Panc1 (cell line): ENCODE measurements around the gene JOSD1. TPM values are rescaled to one million over a fixed set of nuclear protein-coding genes. Genes with fewer than 3 reads are reported as not detected.
A peak's percentile ranks its signal among the peaks of the same experiment; 100 is the strongest.

Experiments
- ATAC-seq: fragments of 200-7000 bp; cut with Tn5 transposase; 2 replicates; pipeline ENCODE4 v1.9.1; 2020; ENCODE audit warnings: mild to moderate bottlenecking, moderate library complexity
- BruUV-seq: library from RNA; stranded (reverse); fragments of 400-500 nt; replicated peaks from 2 replicates; lab custom pipeline; 2021; lab: Mats Ljungman, UMichigan
- CTCF ChIA-PET: fragments of 300-600 bp; sonication (Branson Sonifier 250); formaldehyde crosslinking; loops from one replicate; lab custom pipeline; 2022; ENCODE audit warnings: antibody characterized with exemption; lab: Charles Lee
- POLR2A ChIA-PET: fragments of 300-600 bp; sonication (Branson Sonifier 250); formaldehyde crosslinking; loops from one replicate; lab custom pipeline; 2022; ENCODE audit warnings: antibody characterized with exemption; lab: Charles Lee
- DNase-seq: peaks from one replicate; pipeline ENCODE4 v3.0.0-alpha.2; 2010; ENCODE audit warnings: low read depth, low spot score
- H3K27ac ChIP-seq: 2 replicates; pipeline ENCODE4 v1.5.1; 2011; ENCODE audit warnings: mild to moderate bottlenecking, low read length, inconsistent platforms
- H3K27me3 ChIP-seq: fragments of 200-500 bp; sonication (Bioruptor generic); 2 replicates; pipeline ENCODE4 v1.6.0; 2014; ENCODE audit warnings: low read length, inconsistent platforms; ENCODE audit not compliant: control insufficient read depth, insufficient read depth
- H3K36me3 ChIP-seq: fragments of 200-500 bp; sonication (Bioruptor generic); 2 replicates; pipeline ENCODE4 v1.5.1; 2014; ENCODE audit warnings: inconsistent platforms, mild to moderate bottlenecking, low read length, moderate library complexity; ENCODE audit not compliant: control insufficient read depth, insufficient read depth
- H3K4me1 ChIP-seq: 2 replicates; pipeline ENCODE4 v1.5.1; 2011; ENCODE audit warnings: inconsistent platforms, mild to moderate bottlenecking, low read length, moderate library complexity; ENCODE audit not compliant: control insufficient read depth, insufficient read depth
- H3K4me3 ChIP-seq, 2 experiments: 2 replicates each; pipeline ENCODE4 v1.5.1; 2011 to 2012; ENCODE audit warnings: low read depth in 2 of 2, low read length in 2 of 2, mild to moderate bottlenecking in 2 of 2, inconsistent platforms in 1 of 2, moderate library complexity in 1 of 2
- H3K9me3 ChIP-seq: fragments of 200-500 bp; sonication (Bioruptor generic); 2 replicates; pipeline ENCODE4 v1.5.1; 2014; ENCODE audit warnings: low read depth, mild to moderate bottlenecking, inconsistent platforms, low read length, moderate library complexity; ENCODE audit not compliant: control insufficient read depth, insufficient read depth
- POLR2AphosphoS5 ChIP-seq: IDR thresholded peaks from 2 replicates; pipeline ENCODE4 v1.6.1; 2012; ENCODE audit warnings: mild to moderate bottlenecking, low read depth, low read length, moderate library complexity
- SIN3A ChIP-seq: IDR thresholded peaks from 2 replicates; pipeline ENCODE4 v1.6.1; 2012; ENCODE audit warnings: low read depth, mild to moderate bottlenecking, low read length, moderate library complexity, borderline replicate concordance; ENCODE audit not compliant: insufficient read depth
- TCF7L2 ChIP-seq: IDR thresholded peaks from 2 replicates; pipeline ENCODE4 v1.6.1; 2011; ENCODE audit warnings: mild to moderate bottlenecking, low read depth, low read length, inconsistent platforms
- in situ Hi-C: cut with HindIII; loops from 2 replicates; pipeline ENCODE4 v1.10.0; 2016; ENCODE audit warnings: low sequenced_read_pairs, low pct_unique_long_range_greater_than_20kb
- intact Hi-C: fragments of 100-400 bp; cut with micrococcal nuclease; formaldehyde crosslinking; loops from one replicate; pipeline ENCODE4 v1.10.0; 2022; ENCODE audit not compliant: unreplicated experiment
- total RNA-seq: library from RNA; stranded (reverse); gene quantifications from one replicate; pipeline ENCODE4 v1.2.1, GENCODE V29; 2021; ENCODE audit not compliant: unreplicated experiment
- TF ChIP-seq, protein P1 (sequence below): fragments of 450-650 bp; IDR thresholded peaks from 2 replicates; pipeline ENCODE4 v1.5.1; 2017; ENCODE audit warnings: mild to moderate bottlenecking
- TF ChIP-seq, protein P2 (sequence below), 2 experiments: IDR thresholded peaks; 2 replicates each; pipeline ENCODE4 v1.6.1; 2011 to 2012; ENCODE audit warnings: low read depth in 2 of 2, control low read depth in 1 of 2, low read length in 1 of 2, mild to moderate bottlenecking in 1 of 2, moderate library complexity in 1 of 2; ENCODE audit not compliant: insufficient read depth in 1 of 2

Gene JOSD1
- total RNA-seq, 1 experiment from 2014 or later: 35.1 TPM

DNA sequence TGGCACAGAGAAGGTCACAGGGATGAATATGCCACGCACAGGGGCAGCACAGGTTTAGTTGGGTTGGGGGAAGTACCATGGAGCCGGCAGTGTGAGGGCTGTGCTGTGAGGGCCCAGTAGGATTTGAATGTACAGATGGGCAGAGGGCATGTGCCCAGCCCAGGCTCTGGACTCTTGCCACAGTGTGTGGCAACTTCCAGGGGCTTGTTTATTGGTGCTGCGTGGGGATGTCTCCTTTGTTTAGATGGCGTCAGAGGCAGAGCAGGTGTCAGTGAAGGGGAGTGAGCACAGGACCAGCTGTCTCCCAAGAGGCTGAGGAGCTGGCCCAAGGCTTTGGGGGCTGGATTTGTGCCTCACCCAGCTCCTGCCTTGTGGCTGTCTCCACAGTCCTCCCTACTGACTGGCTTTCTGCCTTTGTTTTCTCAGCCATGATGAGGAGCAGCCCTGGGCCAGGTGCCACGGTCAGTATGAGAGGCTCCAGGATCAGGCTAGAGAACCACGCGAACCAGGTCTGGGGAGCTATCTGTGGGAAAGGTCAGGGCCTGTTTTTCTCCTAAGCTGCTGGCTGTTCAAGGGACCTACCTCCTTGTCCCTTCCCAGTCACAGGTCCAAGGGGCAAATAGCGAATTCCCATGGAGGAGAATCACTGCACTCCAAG, 33.1 kb upstream of the JOSD1 start:
- intact Hi-C loops (no loop called here), in situ Hi-C loops (no loop called here)
- no peak overlapping the region for H3K27ac ChIP-seq
- ChIA-PET POLR2A (no interaction called here), CTCF (no interaction called here)
- H3K36me3 ChIP-seq: no peaks in the 10 kb centered on the region; the same call in 1 of the 2 replicates
- H3K4me1 ChIP-seq: no peaks in the 10 kb centered on the region
- no peaks in the 10 kb centered on the region for H3K9me3 ChIP-seq
- no peak overlapping the region for H3K4me3 ChIP-seq
- BruUV-seq: no TSS peak
- DNase-seq (no peak), ATAC-seq (0 out of 2 replicates have a peak, but pooled peaks have one; percentile 20)
- TF ChIP-seq POLR2AphosphoS5 (no peak), TCF7L2 (no peak), SIN3A (no peak)
- TF ChIP-seq, protein P1, sequence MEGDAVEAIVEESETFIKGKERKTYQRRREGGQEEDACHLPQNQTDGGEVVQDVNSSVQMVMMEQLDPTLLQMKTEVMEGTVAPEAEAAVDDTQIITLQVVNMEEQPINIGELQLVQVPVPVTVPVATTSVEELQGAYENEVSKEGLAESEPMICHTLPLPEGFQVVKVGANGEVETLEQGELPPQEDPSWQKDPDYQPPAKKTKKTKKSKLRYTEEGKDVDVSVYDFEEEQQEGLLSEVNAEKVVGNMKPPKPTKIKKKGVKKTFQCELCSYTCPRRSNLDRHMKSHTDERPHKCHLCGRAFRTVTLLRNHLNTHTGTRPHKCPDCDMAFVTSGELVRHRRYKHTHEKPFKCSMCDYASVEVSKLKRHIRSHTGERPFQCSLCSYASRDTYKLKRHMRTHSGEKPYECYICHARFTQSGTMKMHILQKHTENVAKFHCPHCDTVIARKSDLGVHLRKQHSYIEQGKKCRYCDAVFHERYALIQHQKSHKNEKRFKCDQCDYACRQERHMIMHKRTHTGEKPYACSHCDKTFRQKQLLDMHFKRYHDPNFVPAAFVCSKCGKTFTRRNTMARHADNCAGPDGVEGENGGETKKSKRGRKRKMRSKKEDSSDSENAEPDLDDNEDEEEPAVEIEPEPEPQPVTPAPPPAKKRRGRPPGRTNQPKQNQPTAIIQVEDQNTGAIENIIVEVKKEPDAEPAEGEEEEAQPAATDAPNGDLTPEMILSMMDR: no peak
- TF ChIP-seq, protein P2, sequence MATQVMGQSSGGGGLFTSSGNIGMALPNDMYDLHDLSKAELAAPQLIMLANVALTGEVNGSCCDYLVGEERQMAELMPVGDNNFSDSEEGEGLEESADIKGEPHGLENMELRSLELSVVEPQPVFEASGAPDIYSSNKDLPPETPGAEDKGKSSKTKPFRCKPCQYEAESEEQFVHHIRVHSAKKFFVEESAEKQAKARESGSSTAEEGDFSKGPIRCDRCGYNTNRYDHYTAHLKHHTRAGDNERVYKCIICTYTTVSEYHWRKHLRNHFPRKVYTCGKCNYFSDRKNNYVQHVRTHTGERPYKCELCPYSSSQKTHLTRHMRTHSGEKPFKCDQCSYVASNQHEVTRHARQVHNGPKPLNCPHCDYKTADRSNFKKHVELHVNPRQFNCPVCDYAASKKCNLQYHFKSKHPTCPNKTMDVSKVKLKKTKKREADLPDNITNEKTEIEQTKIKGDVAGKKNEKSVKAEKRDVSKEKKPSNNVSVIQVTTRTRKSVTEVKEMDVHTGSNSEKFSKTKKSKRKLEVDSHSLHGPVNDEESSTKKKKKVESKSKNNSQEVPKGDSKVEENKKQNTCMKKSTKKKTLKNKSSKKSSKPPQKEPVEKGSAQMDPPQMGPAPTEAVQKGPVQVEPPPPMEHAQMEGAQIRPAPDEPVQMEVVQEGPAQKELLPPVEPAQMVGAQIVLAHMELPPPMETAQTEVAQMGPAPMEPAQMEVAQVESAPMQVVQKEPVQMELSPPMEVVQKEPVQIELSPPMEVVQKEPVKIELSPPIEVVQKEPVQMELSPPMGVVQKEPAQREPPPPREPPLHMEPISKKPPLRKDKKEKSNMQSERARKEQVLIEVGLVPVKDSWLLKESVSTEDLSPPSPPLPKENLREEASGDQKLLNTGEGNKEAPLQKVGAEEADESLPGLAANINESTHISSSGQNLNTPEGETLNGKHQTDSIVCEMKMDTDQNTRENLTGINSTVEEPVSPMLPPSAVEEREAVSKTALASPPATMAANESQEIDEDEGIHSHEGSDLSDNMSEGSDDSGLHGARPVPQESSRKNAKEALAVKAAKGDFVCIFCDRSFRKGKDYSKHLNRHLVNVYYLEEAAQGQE (IDR thresholded peaks at IDR 0.05; ENCODE audit: insufficient read depth in 1 of 2, low read depth in 2 of 2, low read length in 1 of 2): no peak
- H3K27me3 ChIP-seq: no peaks in the 10 kb centered on the region

DNA sequence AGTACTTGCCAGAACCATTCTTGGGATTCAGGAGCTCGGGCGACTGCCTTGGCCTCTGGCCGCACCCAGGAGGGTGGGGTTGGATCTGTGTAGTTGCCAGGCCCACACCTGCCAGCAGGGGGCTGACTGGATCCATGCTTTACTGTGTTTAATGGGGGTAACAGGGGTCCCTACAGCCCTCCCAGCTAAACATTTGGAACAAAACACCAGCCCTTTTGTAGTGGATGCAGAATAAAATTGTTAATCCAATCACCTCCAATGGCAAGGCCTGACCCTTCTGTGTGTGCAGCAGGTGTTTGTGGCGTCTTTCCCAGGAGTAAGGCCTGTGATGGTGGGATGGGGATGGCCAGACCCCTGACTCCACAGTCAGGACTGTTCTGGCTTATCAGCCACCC, 32.6 kb upstream of the JOSD1 start:
- ChIA-PET POLR2A (no interaction called here), CTCF (interaction anchor here (1.0 kb wide), 1 partner anchor 10 kb away, joined by 3 read pairs; no protein-coding TSS in a partner anchor)
- DNase-seq: no peak
- TF ChIP-seq, protein P1: peak; percentile 82
- TF ChIP-seq SIN3A: no peak
- Histone ChIP-seq H3K4me1 (no peaks in the 10 kb centered on the region), H3K27ac (no peak overlapping the region), H3K36me3 (no peaks in the 10 kb centered on the region; the same call in 1 of the 2 replicates), H3K27me3 (no peaks in the 10 kb centered on the region), H3K4me3 (no peak overlapping the region), H3K9me3 (no peaks in the 10 kb centered on the region)
- in situ Hi-C loops: no loop called here
- BruUV-seq: no TSS peak
- peak; percentile 61 for ATAC-seq
- intact Hi-C loops: no loop called here
